ENCODE measurements around the gene ALDOC.

The ALDOC gene

GRCh38 chr17:28551421-28552175 lies 25.1 kb downstream of the ALDOC start:
- no peak for DNase-seq

- DNase-seq = no peak
Measured at GRCh38 chr17:28550858-28551257, 25.8 kb downstream of the ALDOC start.

DNA sequence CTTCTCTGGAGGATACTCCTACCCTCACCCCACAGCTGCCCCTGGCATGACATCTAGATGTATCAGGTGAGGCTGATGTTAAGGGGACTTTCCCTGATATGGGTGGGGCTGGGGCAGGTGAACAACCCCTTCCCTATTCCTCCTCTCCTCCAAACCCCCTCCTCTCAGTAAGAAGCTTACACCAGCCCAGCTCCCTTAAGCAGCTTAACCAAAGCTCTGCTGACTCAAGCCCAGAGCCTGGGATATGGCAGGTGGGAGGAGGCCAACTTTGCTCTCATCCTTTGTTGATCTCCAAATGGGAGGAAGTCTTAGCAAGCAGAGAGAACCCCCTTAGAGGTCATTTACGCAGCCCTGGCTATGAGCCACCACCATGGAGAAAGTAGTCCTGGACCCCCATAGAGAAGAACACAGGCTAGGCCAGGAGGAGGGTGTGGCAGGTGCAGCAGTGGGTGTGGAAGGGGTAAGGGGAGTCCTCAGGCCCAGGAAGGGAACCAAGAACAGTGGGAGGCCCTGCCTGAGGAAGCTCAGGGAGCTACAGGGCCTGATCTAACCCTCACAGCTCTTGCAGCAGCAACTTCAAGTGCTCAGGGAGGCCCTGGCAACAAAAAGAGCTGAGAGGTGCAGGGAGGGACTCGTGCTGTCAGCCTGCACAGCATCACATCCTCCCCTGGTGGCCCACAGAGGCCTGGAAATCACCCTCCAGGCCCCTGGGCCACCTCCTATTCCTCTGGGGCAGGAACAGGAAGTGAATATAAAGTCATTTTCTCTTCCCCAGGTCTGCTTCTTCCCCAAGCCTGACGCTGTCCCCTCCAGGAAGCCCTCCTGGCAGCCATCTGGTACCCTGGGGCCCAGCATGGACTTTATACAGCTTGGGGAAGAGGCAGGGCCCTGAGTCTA lies 27.2 kb downstream of the ALDOC start:
- no peak for DNase-seq

- DNase-seq = no peak
Measured at GRCh38 chr17:28548417-28549130, 28.1 kb downstream of the ALDOC start.

GRCh38 chr17:28547623-28548416 lies 28.9 kb downstream of the ALDOC start:
- DNase-seq = peak in 1 of 2 experiments; percentile 10

GRCh38 chr17:28547096-28547622 lies 29.5 kb downstream of the ALDOC start:
- DNase-seq = no peak

DNA sequence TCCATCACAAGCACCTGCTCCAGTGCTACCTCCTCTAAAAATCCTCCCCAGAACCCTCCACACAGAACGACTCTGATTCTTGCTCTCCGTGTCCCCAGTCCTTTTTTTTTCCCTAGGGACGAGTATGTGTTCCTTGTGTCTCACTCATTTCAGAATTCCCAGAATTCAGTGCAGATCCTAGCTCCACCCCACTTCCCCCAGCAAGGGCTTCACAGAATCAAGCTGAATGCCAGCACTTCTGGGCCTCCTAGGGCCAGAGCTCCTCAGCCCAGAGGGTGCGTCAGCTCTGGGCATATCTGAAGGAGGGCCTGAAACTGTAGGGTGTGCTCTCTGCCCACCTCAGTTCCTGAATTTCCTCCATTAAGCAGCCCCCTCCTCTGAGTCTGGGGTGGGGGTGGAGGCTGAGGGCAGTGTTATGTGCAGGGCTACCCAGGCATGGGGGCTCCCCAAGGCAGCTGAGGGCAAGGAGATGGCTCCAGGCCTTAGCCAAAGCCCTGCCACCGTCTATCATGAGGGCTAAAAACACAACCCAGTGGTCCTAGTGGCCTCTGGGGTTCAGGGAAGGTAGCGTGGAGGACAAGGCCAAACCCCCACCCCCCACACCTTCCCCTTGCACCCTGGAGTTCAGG lies 30.8 kb downstream of the ALDOC start:
- DNase-seq = no peak

GRCh38 chr17:28545141-28545503 lies 31.6 kb downstream of the ALDOC start:
- DNase-seq = no peak

- no peak for DNase-seq
Measured at GRCh38 chr17:28544402-28545140, 32.1 kb downstream of the ALDOC start.

DNA sequence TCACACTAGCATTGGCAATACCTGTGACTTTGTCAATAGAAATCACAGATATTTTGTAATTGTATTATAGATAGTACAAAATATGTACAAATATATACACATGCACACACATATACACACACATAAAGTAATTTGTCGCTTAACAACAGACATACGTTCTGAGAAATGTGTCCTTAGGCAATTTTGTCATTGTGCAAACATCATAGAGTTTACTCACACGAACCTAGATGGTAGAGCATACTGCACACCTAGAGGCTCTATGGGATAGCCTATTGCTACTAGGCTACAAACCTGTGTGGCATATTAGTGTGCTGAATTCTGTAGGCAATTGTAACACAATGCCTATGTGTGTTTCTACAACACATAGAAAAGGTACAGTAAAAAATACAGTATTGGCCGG lies 35.3 kb downstream of the ALDOC start:
- no peak for DNase-seq

DNA sequence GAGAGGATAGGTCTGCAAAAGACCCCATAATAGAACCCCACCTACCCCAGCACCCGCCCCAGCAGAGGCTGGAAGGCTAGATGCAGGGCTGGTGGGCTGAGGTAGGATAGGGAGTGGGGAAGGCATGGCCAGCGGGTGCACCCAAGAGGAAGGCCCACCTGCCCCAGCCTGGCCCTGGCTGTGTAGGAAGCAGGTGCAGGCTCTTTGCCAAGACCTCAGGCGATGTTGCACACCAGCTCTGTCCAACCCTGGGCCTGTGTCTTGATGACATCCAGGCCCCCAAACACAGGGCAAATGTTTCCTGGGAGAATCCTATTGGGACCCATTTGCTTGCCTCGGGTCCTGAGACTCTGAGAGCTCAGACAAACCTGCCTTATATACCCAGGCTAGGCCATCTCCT lies 36.5 kb downstream of the ALDOC start:
- no peak for DNase-seq

DNA sequence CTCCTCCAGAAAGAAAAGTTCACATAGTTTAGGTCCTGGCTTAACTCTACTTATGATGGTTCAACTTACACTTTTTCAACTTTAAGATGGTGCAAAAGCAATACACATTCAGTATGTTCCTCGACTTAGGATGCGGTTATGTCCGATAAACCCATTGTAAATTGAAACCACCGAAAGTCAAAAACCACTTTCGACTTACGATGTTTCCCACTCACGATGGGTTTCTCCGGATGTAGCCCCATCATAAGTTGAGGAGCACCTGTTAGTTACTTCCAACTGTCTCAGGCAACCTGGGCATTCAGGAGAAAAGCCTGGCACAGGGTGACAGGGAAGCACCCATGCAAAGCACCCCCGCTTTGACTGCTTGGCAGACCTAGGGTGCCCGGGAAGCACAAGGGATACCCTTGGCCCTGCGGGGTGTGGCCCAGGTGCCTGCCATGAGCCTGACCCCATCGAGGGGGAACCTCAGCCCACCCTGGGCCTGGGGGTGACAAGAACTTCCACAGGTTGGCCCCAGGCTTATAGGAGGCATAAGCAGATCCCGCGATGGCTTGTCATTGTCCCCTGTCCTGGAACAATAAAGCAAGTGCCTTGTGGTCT lies 38.3 kb downstream of the ALDOC start:
- no peak for DNase-seq

GRCh38 chr17:28537219-28537610 lies 39.5 kb downstream of the ALDOC start:
- no peak for DNase-seq

DNA sequence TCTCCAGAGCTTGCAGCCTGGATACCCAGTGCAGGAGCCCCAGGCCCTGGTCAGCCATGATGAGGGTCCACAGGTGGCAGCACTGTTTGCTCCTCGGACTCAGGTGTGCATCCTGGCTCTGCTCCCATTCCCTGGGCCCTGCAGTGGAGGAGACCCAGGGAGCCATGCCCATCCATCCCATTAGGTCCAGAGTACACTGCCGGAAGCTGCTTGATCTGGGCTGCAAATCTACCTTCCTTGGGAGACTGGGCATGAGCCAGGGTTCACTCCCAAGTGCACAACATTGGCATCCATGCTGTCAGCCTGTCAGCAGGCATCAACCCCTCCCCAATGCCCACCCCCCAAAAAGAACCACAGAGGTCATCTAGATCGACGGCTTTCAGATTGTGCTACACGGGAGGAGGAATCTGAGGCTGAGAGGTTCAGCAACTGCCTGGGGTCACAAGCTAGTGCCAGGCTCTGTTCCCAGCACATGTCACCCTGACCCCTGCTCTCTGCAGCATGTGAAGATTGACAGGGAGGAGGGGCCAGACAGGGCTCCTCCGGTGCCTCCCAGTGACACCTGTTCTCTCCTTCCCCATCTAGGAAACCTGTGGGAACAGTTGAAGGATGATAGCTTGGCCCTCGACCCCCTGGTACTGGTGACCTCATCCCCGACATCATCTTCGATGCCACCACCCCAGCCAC lies 40.0 kb downstream of the ALDOC start:
- DNase-seq = no peak

DNA sequence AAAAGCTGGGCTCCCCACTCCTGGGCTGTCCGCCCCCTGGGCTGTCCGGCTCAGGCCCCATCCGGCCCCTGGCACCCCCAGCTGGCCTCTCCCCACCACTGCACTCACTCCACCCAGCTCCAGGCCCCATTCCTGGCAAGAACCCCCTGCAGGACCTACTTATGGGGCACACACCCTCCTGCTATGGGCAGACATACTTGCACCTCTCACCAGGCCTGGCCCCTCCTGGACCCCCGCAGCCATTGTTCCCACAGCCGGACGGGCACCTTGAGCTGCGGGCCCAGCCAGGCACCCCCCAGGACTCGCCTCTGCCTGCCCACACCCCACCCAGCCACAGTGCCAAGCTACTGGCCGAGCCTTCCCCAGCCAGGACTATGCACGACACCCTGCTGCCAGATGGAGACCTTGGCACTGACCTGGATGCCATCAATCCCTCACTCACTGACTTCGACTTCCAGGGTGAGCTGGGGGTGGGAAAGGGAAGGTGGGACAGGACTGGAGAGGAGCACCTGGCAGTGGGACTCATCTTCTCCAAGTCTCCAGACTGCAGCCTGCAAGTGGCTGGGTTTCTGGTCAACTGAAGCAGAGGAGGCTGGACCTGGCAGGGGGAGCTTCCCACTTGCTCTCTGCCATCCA lies 41.8 kb downstream of the ALDOC start:
- no peak for DNase-seq

DNA sequence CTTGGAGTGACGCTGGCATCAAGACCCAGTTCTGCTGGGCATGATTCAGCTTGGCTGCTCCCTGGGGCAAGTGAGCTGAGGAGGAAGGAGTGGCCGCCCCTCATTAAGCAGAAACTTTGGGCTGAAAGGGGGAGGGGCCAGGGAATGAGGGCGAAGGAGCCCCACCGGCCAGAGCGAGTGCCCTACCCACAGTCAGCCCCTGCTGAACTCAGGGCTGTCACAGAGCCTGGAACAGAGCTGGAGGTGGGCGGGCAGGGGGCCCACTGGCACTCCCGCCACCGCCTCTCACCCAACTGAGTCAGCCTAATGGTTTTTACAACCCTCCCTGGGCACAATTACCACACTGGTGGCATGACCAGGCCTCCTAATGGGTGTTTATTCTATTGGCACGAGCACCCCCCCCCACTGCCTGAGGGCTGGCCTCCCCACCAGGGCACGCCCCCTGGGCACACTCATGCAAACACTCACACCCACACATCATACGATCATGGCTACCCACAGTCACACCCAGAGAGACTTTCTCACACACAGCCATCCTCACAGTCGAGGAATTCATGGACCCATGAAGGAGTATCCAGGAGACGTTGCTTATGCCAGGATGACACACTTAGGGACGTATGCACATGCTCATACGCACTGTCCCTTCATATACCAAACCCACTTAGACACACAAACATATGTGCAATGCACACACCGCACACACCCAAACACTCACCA lies 43.4 kb downstream of the ALDOC start:
- DNase-seq = no peak

DNA sequence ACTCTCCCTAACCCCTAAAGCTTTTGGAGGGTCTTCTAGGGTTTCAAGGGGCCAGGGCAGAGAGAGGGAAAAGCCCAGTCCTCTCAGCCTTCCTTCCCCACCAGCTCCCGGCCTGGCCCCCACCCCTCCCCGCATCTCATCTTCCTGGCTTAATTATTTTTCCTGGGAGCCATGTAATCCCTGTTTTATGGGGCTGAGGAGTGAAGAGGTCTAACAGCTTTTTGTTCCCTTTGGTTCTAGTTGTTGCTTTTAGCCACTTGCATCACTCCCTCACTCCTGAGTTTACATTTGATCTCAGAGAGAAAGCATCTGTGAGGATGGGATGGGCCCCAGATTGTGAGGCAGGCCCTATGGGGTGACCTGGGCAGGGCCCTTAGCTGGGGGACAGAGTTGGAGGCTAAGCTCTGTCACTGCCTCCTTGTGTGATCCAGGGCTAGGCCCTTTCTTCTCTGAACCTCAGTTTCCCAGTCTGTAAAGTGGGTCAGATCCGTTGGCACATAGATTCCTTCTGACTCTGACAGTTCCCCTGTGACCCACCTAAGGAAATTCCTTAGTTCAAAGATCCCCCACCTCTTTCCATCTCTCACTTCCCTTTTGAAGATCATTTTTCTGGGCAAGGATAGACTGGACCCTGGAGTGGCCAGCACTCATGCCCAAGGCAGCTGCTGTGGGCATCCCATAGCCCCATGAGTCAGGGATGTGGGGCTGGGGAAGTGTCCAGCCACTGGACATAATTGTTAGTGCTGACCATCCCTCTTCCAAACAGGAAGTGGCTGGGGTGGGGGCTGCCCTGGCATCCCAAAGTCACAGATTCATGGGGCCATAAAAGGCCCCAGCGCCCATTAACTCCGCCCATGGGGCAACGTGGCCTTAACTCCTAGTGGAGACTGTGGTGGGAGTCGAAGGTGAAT lies 44.4 kb downstream of the ALDOC start:
- no peak for DNase-seq

GRCh38 chr17:28530926-28531325 lies 45.8 kb downstream of the ALDOC start:
- no peak for DNase-seq
